ENCODE measurements around the gene RDH12.

RDH12 gene

DNA sequence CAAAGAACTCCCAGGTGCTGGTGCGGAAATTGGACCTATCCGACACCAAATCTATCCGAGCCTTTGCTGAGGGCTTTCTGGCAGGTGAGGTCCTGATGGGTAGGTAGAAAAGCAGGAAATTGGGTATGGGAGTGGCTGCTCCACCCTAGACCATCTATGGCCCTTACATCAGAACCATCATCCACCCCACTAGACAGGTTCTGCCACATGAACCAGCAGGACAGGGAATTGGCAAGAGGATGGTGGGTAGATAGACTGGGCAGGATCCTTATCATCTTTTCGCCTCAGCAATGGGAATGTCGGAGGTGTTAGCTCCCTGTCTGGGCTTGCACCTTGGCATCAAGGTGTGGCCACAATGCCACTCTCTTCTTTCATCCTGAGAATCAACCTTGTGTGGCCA is 23.5 kb downstream of the RDH12 start:
- Mint-ChIP-seq H3K9me3 (no peaks in the 10 kb centered on the region), H3K4me1 (no peaks in the 10 kb centered on the region), H3K4me3 (no peak overlapping the region), H3K36me3 (no peaks in the 10 kb centered on the region), H3K27me3 (peaks cover 28% of the 10 kb centered on the region), H3K27ac (no peak overlapping the region)

DNA sequence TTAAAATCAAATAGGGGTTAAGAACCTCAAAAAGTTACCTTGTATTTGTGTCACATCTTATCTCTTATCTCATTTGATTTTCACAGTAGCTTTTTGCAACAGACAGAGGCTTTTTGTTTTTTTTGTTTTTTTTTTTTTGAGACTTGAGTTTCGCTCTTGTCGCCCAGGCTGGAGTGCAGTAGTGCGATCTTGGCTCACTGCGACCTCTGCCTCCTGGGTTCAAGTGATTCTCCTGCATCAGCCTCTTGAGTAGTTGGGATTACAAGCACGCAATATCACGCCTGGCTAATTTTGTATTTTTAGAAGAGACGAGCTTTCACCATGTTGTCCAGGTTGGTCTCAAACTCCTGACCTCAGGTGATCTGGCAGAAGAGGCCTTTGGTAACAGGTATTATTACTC is 25.7 kb downstream of the RDH12 start:
- Mint-ChIP-seq H3K9me3 (no peaks in the 10 kb centered on the region), H3K27ac (no peak overlapping the region), H3K4me3 (no peak overlapping the region), H3K36me3 (no peaks in the 10 kb centered on the region), H3K27me3 (peaks cover 20% of the 10 kb centered on the region), H3K4me1 (no peaks in the 10 kb centered on the region)

DNA sequence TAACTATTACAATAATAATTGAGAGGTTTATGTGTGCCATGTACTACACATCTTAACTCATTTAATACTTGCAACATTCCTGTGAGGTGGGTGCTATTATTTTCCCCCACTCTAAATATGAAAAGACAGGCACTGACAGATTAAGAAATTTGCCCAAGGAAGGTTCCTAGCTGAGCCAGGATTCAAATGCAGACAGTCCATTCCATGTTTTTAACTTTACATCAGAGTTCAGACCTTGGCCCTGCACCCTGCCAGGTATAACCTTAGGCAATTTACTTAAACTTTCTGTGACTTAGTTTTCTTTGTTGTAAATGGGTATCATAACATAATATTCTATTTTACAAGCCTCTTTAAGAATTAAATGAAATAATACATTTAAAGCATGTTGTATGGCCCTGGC is 26.6 kb downstream of the RDH12 start:
- Mint-ChIP-seq H3K27me3 (peaks cover 12% of the 10 kb centered on the region), H3K36me3 (no peaks in the 10 kb centered on the region), H3K9me3 (no peaks in the 10 kb centered on the region), H3K4me1 (no peaks in the 10 kb centered on the region), H3K27ac (no peak overlapping the region), H3K4me3 (no peak overlapping the region)

DNA sequence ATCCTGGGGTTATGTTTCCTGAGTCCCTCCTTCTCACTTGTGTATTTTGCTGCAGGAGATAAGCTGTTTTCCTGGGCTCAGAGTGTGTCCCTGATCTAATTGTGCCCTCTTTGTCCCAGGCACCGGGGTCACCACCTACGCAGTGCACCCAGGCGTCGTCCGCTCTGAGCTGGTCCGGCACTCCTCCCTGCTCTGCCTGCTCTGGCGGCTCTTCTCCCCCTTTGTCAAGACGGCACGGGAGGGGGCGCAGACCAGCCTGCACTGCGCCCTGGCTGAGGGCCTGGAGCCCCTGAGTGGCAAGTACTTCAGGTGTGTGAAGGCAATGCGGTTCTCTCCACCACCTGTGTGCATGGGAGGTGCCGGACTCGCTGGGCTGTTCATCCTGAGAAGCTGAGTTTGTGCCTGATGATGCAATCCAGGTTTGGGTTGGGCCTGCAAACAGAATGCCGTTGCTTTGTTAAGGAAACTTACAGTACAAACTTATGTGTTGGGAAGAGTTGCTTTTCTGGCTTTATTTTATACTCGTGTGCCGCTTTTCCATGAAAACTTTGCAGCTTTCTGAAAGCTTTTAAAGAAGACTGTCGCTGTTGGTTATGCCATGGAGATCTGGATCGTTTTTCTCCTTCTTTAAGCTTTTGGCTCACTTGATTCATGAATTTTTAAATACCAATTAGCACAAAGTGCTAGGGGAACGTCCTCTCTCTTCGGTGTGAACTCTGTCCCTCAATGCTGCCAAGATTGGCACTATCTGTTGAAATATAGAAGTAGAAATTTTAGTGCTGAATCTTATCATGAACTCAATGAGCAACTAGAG is 27.6 kb downstream of the RDH12 start:
- H3K27me3 Mint-ChIP-seq: peaks cover 2% of the 10 kb centered on the region
- H3K27ac Mint-ChIP-seq: no peak overlapping the region
- H3K9me3 Mint-ChIP-seq: no peaks in the 10 kb centered on the region
- H3K36me3 Mint-ChIP-seq: no peaks in the 10 kb centered on the region
- no peaks in the 10 kb centered on the region for H3K4me1 Mint-ChIP-seq
- no peak overlapping the region for H3K4me3 Mint-ChIP-seq

DNA sequence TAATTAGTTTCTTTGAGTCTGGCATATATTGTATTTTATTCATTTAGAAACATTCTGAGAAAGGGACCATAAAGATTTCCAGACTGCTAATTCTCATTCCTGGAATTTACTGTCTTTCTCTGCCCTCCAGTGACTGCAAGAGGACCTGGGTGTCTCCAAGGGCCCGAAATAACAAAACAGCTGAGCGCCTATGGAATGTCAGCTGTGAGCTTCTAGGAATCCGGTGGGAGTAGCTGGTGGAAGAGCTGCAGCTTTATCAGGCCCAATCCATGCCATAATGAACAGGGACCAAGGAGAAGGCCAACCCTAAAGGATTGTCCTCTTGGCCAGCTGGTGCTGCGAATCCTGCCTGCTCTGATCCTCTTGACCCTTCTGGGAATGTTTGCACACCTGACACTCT is 31.9 kb downstream of the RDH12 start:
- Mint-ChIP-seq H3K27me3 (no peaks in the 10 kb centered on the region), H3K4me3 (no peak overlapping the region), H3K36me3 (no peaks in the 10 kb centered on the region), H3K9me3 (no peaks in the 10 kb centered on the region), H3K4me1 (no peaks in the 10 kb centered on the region), H3K27ac (no peak overlapping the region)

DNA sequence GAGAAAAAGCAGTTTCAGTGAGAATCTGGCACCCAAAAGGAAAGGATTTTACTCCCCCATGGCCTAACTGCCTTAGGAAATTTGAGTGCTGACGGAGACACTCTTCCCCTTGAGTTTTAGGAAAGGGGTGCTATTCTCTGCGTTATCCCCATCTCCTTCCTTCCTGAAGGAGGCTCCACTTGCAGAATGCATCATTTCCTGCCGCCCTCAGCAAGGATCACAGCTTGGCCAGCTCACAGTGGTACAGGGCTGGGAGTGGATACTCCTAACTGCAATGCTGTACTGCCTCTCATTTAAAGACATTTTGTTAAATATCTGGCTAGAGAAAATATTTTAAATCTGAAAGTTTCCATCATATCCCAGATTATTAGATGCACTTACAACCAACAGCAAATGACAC is 33.0 kb downstream of the RDH12 start:
- no peak overlapping the region for H3K27ac Mint-ChIP-seq
- H3K4me1 Mint-ChIP-seq: no peaks in the 10 kb centered on the region
- no peaks in the 10 kb centered on the region for H3K9me3 Mint-ChIP-seq
- no peaks in the 10 kb centered on the region for H3K36me3 Mint-ChIP-seq
- no peak overlapping the region for H3K4me3 Mint-ChIP-seq
- no peaks in the 10 kb centered on the region for H3K27me3 Mint-ChIP-seq

DNA sequence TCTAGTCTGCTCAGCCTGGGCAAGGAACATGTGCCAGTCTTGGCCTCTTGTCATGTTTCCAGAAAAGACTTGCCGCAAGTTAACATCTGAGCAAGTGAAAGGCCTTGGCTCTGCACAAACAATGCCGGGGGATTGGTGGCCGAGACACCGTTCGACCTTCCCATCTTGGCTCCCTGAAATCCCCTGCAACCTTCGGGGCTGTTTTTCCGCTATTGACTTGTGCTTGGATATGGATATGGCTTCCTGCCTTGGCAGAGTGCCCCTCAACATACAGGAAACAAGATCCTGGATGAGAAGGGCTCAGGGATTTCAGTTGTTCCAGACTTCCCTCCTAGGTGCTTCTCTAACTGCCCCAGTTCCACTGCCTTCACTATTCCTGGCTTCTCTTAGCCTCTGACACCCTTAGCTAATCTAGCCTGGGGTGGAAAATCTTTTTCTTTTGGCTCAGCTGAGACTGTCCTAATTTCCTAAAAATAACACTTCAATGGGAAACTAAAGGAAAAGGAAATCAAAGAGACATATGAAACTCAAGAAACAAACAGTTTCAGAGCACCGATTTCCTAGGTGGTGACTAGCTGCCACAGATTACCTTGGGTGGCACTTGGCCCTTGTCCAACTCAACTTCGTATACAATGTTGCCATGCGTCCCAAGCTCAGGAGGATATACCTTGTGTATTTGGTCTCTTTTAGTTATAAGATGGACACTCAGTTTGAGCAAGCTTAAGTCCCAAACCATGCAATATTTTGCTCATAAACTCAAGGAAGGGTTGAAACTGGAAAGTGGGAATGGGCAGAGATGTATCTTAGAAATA is 33.9 kb downstream of the RDH12 start:
- no peaks in the 10 kb centered on the region for H3K4me1 Mint-ChIP-seq
- H3K27ac Mint-ChIP-seq: no peak overlapping the region
- no peaks in the 10 kb centered on the region for H3K36me3 Mint-ChIP-seq
- no peaks in the 10 kb centered on the region for H3K9me3 Mint-ChIP-seq
- H3K4me3 Mint-ChIP-seq: no peak overlapping the region
- H3K27me3 Mint-ChIP-seq: no peaks in the 10 kb centered on the region

DNA sequence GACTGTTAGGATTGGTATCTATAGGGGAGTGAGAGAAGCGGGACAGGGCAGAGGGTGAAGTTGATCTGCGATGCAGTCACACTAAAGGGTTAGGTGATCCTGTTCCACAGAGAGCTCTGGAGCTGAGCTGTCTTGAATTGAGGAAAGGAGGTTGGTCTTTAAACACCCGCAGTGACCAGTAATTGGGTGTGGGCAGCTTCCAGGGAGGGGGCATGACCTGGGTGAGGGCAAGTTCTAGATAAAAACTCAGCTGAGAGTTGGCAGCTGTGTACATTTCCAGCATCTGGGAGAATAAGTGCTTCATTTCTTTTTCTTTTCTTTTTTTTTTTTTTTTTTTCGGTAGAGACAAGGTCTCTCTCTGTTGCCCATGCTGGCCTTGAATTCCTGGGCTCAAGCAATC is 35.1 kb downstream of the RDH12 start:
- no peaks in the 10 kb centered on the region for H3K9me3 Mint-ChIP-seq
- no peak overlapping the region for H3K27ac Mint-ChIP-seq
- H3K4me3 Mint-ChIP-seq: no peak overlapping the region
- H3K27me3 Mint-ChIP-seq: no peaks in the 10 kb centered on the region
- H3K4me1 Mint-ChIP-seq: no peaks in the 10 kb centered on the region
- no peaks in the 10 kb centered on the region for H3K36me3 Mint-ChIP-seq

DNA sequence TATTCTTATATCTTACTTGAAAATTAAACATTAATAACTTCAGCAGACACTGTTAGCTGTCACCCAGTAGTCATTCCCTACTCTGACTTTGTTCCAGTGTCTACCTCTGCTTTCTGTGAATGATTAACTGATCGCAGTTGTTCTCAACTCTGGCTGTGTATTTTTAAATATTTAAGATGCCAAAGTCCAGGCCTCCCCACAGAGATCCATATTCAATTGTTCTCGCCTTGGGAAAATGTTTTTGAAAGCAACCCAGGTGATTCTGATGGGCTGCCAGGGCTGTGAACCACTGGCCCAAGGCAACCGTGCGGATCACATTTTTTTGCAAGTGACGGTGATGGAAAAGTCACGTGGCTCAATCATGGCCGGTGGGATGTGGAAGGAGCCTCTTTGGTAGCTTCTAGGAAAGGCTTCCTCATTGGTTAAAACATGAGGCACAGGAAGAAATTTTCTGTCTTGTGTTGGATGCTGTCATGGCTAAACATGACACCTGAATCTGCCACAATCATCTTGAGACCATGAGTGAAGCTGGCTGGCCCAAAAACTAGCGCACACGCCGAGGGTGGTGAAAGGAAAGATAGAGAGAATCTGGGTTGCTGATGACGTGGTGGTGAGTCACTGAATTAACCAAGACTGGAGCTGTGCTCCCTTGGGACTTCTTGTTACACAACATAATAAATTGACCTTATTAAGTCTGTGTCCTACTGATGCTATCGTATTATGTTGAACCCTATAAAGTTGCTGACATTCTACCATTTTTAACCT is 37.2 kb downstream of the RDH12 start:
- Mint-ChIP-seq H3K4me3 (no peak overlapping the region), H3K9me3 (no peaks in the 10 kb centered on the region)

DNA sequence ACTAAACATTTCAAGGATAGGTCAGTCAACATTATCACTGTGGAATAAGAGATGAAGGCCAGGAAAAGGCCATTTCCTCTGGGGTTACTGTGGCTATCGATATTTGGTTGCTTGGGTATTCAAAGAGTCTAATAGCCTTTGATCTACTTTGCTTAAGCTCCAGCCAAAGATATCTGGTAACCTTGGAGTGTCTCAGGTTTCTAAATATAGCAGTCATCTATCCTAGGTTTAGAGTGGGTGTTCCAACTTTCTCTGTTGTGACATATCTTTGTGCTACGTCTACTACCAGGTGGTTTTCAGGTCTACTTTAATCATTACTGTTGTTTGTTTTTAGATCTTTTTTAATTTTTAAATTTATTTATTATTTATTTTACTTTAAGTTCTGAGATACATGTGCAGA is 42.4 kb downstream of the RDH12 start:
- Mint-ChIP-seq H3K27ac (no peak overlapping the region), H3K27me3 (no peaks in the 10 kb centered on the region), H3K36me3 (peaks cover 13% of the 10 kb centered on the region), H3K4me1 (no peaks in the 10 kb centered on the region), H3K4me3 (no peak overlapping the region), H3K9me3 (peaks cover 4% of the 10 kb centered on the region)

More for the DNA sequence above, 37.2 kb downstream of the RDH12 start:
- no peaks in the 10 kb centered on the region for H3K36me3 Mint-ChIP-seq
- H3K27ac Mint-ChIP-seq: no peak overlapping the region
- no peaks in the 10 kb centered on the region for H3K27me3 Mint-ChIP-seq
- H3K4me1 Mint-ChIP-seq: no peaks in the 10 kb centered on the region

DNA sequence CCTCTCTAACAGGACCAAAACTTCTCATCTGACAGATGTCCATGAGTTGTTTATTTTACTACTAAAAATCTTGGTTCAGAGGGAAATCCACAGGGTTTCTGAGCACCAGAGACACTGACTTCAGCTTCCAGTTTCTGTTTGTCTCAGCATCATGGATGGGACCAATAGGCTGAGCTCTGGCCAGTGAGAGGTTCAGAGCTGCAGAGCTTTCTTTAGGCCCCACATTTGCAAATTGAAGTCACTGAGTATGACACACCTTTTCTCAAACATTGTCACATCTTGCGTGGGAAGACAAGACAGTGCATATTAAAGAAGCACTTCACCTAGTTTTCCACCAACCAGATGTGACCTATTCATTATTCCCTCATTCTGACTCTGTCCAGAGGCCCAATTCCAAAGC is 45.2 kb downstream of the RDH12 start:
- H3K36me3 Mint-ChIP-seq: peaks cover 20% of the 10 kb centered on the region
- H3K27ac Mint-ChIP-seq: no peak overlapping the region
- H3K27me3 Mint-ChIP-seq: no peaks in the 10 kb centered on the region
- no peaks in the 10 kb centered on the region for H3K4me1 Mint-ChIP-seq
- no peak overlapping the region for H3K4me3 Mint-ChIP-seq
- peaks cover 4% of the 10 kb centered on the region for H3K9me3 Mint-ChIP-seq

DNA sequence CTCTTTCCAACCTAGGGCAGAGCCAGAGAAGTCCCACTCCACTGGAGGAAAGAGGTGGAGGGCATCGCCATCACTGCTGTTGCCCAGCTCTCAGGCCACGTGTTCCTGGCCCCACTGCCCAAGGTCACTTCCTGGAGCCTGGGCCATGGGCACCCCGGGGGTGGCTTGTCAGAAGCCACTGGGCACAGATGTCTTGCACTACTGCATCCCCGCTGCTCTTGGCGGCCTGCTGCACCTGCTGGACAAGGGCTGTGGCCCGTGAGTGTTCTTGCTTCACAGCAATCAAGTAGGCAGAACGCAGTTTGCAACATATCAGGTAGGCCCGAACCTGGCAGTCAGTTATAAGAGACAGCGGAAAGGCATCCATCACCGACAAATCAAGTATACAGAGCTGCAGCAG is 46.6 kb downstream of the RDH12 start:
- Mint-ChIP-seq H3K4me1 (no peaks in the 10 kb centered on the region), H3K27ac (no peak overlapping the region), H3K9me3 (peaks cover 4% of the 10 kb centered on the region), H3K4me3 (no peak overlapping the region), H3K36me3 (peaks cover 23% of the 10 kb centered on the region), H3K27me3 (no peaks in the 10 kb centered on the region)

DNA sequence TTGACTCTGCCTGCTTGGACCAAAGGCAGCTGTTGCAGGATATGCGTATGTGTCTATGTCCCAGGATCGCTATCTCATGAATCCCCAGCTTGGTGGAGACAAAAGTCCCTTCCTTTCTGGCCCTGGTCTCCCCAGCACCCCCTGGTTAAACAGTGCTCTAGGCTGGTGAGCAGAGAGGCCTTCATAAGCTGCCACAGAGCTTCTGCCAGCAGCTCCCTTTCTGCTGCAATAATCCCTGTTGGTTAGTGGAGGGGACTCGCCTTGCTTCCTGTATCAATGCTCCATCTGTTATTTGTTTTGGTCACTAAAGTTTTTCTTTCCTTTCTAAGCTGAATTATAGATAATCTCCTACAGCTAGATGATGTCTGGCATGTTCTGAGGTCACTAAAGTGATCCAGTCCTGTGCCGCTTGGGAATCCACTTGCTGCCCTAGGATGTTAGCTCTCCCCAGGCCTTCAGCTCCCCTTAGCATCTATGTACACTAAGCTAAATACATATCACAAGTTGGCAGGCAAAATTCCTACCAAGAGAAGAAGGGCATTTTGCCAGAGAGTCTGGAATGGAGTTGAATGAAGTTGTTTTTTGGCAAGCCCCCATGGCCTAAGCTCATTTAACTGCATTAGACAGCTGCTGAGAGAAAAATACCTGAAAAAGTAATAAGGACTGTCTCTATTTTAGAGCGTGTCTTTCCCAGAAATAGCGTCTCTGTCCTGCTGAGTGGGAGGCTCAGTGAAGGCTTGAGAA is 47.8 kb downstream of the RDH12 start:
- no peaks in the 10 kb centered on the region for H3K27me3 Mint-ChIP-seq
- peaks cover 27% of the 10 kb centered on the region for H3K36me3 Mint-ChIP-seq
- peaks cover 2% of the 10 kb centered on the region for H3K9me3 Mint-ChIP-seq
- peak overlapping the region; percentile 91 for H3K27ac Mint-ChIP-seq
- no peak overlapping the region for H3K4me3 Mint-ChIP-seq
- H3K4me1 Mint-ChIP-seq: no peaks in the 10 kb centered on the region

DNA sequence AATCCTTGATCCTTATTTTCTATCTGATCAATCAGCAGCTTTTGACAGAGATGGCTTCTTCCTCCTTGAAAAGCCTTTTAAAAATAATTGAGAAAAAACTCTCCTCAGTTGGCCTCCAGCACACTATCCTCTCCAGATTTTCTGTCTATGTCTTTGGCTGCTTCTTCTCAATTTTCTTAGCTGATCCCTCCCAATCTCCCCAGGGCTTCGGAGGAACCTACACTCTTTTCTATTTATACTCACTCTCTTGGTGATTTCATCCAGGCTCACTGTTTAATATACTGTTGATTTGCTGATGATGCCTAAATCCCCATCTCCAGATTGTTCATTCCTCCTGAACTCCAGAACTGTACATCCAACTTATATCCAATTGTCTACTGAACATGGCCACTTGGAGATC is 54.8 kb downstream of the RDH12 start:
- Mint-ChIP-seq H3K36me3 (peaks cover 17% of the 10 kb centered on the region), H3K4me1 (no peaks in the 10 kb centered on the region), H3K27ac (no peak overlapping the region)

DNA sequence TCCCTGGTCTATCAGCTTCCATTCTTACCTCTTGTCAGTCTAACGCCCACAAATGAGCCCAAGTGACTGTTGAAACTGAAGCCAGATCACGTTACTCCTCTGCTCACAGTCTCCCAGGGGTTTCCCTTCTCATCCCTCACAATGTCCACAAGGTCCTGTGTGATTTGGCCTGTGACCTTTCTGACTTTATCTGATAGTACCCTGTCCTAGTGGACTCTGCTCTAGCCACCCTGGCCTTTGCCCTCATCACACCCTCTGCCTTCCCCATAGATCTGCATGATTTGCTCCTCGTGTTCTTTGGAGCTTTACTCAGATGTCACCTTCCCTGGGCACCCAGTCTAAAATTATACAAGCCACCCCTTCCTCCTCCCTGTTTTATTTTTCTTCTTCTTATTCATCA is 55.5 kb downstream of the RDH12 start:
- no peak overlapping the region for H3K27ac Mint-ChIP-seq
- H3K36me3 Mint-ChIP-seq: peaks cover 12% of the 10 kb centered on the region
- H3K27me3 Mint-ChIP-seq: no peaks in the 10 kb centered on the region
- H3K4me1 Mint-ChIP-seq: no peaks in the 10 kb centered on the region
- H3K4me3 Mint-ChIP-seq: no peak overlapping the region
- no peaks in the 10 kb centered on the region for H3K9me3 Mint-ChIP-seq

More for the DNA sequence above, 54.8 kb downstream of the RDH12 start:
- no peaks in the 10 kb centered on the region for H3K9me3 Mint-ChIP-seq
- no peaks in the 10 kb centered on the region for H3K27me3 Mint-ChIP-seq
- H3K4me3 Mint-ChIP-seq: no peak overlapping the region

All from activated naive CD4-positive, alpha-beta T cell treated with anti-CD3 and anti-CD28 coated beads, Interleukin-2, amount 50 U/mL, for 24 hours (primary cell).